HCT116 (cell line): ENCODE results near the gene PNPO. TPM values are rescaled to one million over a fixed set of nuclear protein-coding genes. Genes with fewer than 3 reads are reported as not detected.

Source experiments
- ATAC-seq: fragments of 200-7000 bp; cut with Tn5 transposase; 2 replicates; pipeline ENCODE4 v1.9.1; 2020; ENCODE audit warnings: mild to moderate bottlenecking, moderate library complexity
- BruUV-seq: library from RNA; stranded (reverse); fragments of 400-500 nt; replicated peaks from 2 replicates; lab custom pipeline; 2021; lab: Mats Ljungman, UMichigan
- CTCF ChIA-PET: fragments of 300-600 bp; sonication (Branson Sonifier 250); formaldehyde crosslinking; loops from one replicate; lab custom pipeline; 2021; ENCODE audit warnings: antibody characterized with exemption; lab: Charles Lee
- POLR2A ChIA-PET: fragments of 300-600, 350-600 bp; sonication (Branson Sonifier 250); formaldehyde crosslinking; loops from one replicate; lab custom pipeline; 2021; ENCODE audit warnings: antibody characterized with exemption; lab: Charles Lee
- RAD21 ChIA-PET, 2 experiments: fragments of 300-600 bp; sonication (Branson Sonifier 250); formaldehyde crosslinking; loops; one replicate each; lab custom pipeline; 2023; ENCODE audit warnings: low total read pairs in 2 of 2; ENCODE audit not compliant: uncharacterized antibody in 2 of 2, unreplicated experiment in 2 of 2, low non-redundant PET in 1 of 2; lab: Charles Lee
- DNase-seq: peaks from one replicate; pipeline ENCODE4 v3.0.0-alpha.2; 2010; ENCODE audit warnings: low read depth, low spot score
- H2AFZ ChIP-seq: fragments of 200-600 bp; shearing (Covaris generic), sonication (generic); 2 replicates; pipeline ENCODE4 v1.6.1; 2017; ENCODE audit warnings: low read depth, mixed run types, mixed read lengths, antibody characterized with exemption, low read length; ENCODE audit not compliant: poor library complexity, severe bottlenecking
- H3K27ac ChIP-seq: 2 replicates; pipeline ENCODE4 v1.5.1; 2012; ENCODE audit warnings: low read depth, low read length
- H3K27me3 ChIP-seq: fragments of 200-600 bp; sonication (generic); 2 replicates; pipeline ENCODE4 v1.6.1; 2016; ENCODE audit warnings: mixed run types, low read length, mixed read lengths; ENCODE audit not compliant: insufficient read depth
- H3K36me3 ChIP-seq, 2 experiments: fragments of 200-500 bp in 1 of 2; fragments of 200-600 bp in 1 of 2; sonication (Bioruptor generic) in 1 of 2; sonication (generic) in 1 of 2; 2 replicates each; pipeline versions ENCODE4 v1.5.1 to v1.6.1; 2014 to 2016; ENCODE audit warnings: low read length in 2 of 2, inconsistent platforms in 1 of 2, mixed read lengths in 1 of 2, mixed run types in 1 of 2; ENCODE audit not compliant: insufficient read depth in 2 of 2, control insufficient read depth in 1 of 2
- H3K4me1 ChIP-seq, 2 experiments: fragments of 200-600 bp in 1 of 2; sonication (generic) in 1 of 2; 2 replicates each; pipeline versions ENCODE4 v1.5.1 to v1.6.1; 2012 to 2017; ENCODE audit warnings: low read length in 2 of 2, inconsistent platforms in 1 of 2, mild to moderate bottlenecking in 1 of 2, mixed read lengths in 1 of 2, mixed run types in 1 of 2, moderate library complexity in 1 of 2; ENCODE audit not compliant: insufficient read depth in 2 of 2, control insufficient read depth in 1 of 2
- H3K4me2 ChIP-seq: fragments of 200-600 bp; sonication (generic); 2 replicates; pipeline ENCODE4 v1.6.1; 2017; ENCODE audit warnings: mixed run types, low read length, mixed read lengths
- H3K4me3 ChIP-seq, 2 experiments: fragments of 200-600 bp in 1 of 2; sonication (generic) in 1 of 2; replicated peaks in 1 of 2; 2 replicates each; pipeline ENCODE4 v1.5.1; 2011 to 2016; ENCODE audit warnings: low read length in 2 of 2, control low read depth in 1 of 2, low read depth in 1 of 2, mild to moderate bottlenecking in 1 of 2, mixed read lengths in 1 of 2, mixed run types in 1 of 2
- H3K79me2 ChIP-seq: fragments of 200-600 bp; sonication (generic); 2 replicates; pipeline ENCODE4 v1.6.1; 2017; ENCODE audit warnings: mild to moderate bottlenecking, mixed run types, low read length, moderate library complexity, mixed read lengths; ENCODE audit not compliant: insufficient read depth
- H3K9ac ChIP-seq: fragments of 200-600 bp; sonication (generic); 2 replicates; pipeline ENCODE4 v1.6.1; 2016; ENCODE audit warnings: low read length, mixed read lengths
- H3K9me2 ChIP-seq: fragments of 200-600 bp; sonication (generic), shearing (Covaris generic); 2 replicates; pipeline ENCODE4 v1.6.1; 2017; ENCODE audit warnings: mixed run types, mild to moderate bottlenecking, moderate library complexity; ENCODE audit not compliant: insufficient read depth
- H3K9me3 ChIP-seq, 2 experiments: fragments of 200-500 bp in 1 of 2; fragments of 200-600 bp in 1 of 2; sonication (Bioruptor generic) in 1 of 2; sonication (generic) in 1 of 2; 2 replicates each; pipeline ENCODE4 v1.6.1; 2014 to 2017; ENCODE audit warnings: low read length in 2 of 2, mixed read lengths in 2 of 2, inconsistent platforms in 1 of 2, low read depth in 1 of 2, mild to moderate bottlenecking in 1 of 2, mixed run types in 1 of 2, moderate library complexity in 1 of 2; ENCODE audit not compliant: control insufficient read depth in 1 of 2, insufficient read depth in 1 of 2
- H4K20me1 ChIP-seq: fragments of 200-600 bp; sonication (generic), shearing (Covaris generic); 2 replicates; pipeline ENCODE4 v1.6.1; 2017; ENCODE audit warnings: mixed run types, mild to moderate bottlenecking, moderate library complexity; ENCODE audit not compliant: insufficient read depth
- CBX3 ChIP-seq: IDR thresholded peaks from 2 replicates; pipeline ENCODE4 v1.6.1; 2012; ENCODE audit warnings: low read depth
- ELF1 ChIP-seq: IDR thresholded peaks from 2 replicates; pipeline ENCODE4 v1.6.1; 2012; ENCODE audit warnings: low read depth, borderline replicate concordance
- SP1 ChIP-seq: IDR thresholded peaks from 2 replicates; pipeline ENCODE4 v1.6.1; 2012; ENCODE audit warnings: low read depth
- YY1 ChIP-seq: IDR thresholded peaks from 2 replicates; pipeline ENCODE4 v1.6.1; 2011; ENCODE audit warnings: low read length, low read depth, moderate library complexity, mild to moderate bottlenecking; ENCODE audit not compliant: insufficient replicate concordance; ENCODE audit errors: extremely low read depth
- ZFX ChIP-seq: fragments of 450-650 bp; IDR thresholded peaks from 2 replicates; pipeline ENCODE4 v1.6.1; 2017
- ZNF274 ChIP-seq: fragments of 200-500 bp; sonication (Bioruptor generic); IDR thresholded peaks from 2 replicates; pipeline ENCODE4 v1.6.1; 2014; ENCODE audit warnings: mild to moderate bottlenecking, low read depth, low read length, inconsistent platforms
- intact Hi-C: fragments of 100-400 bp; cut with micrococcal nuclease; formaldehyde crosslinking; loops from 2 replicates; pipeline ENCODE4 v1.10.0; 2022
- total RNA-seq: library from RNA; stranded (reverse); gene quantifications from one replicate; pipeline ENCODE4 v1.2.1, GENCODE V29; 2021; ENCODE audit not compliant: unreplicated experiment
- TF ChIP-seq, protein P1 (sequence below): IDR thresholded peaks from 2 replicates; pipeline ENCODE4 v1.6.1; 2011; ENCODE audit warnings: mild to moderate bottlenecking, low read length, moderate library complexity; ENCODE audit not compliant: insufficient replicate concordance; ENCODE audit errors: extremely low read depth
- TF ChIP-seq, protein P2 (sequence below): IDR thresholded peaks from 2 replicates; pipeline ENCODE4 v1.6.1; 2012; ENCODE audit warnings: low read depth

The PNPO gene
- total RNA-seq, 1 experiment from 2014 or later = 74.9 TPM

DNA sequence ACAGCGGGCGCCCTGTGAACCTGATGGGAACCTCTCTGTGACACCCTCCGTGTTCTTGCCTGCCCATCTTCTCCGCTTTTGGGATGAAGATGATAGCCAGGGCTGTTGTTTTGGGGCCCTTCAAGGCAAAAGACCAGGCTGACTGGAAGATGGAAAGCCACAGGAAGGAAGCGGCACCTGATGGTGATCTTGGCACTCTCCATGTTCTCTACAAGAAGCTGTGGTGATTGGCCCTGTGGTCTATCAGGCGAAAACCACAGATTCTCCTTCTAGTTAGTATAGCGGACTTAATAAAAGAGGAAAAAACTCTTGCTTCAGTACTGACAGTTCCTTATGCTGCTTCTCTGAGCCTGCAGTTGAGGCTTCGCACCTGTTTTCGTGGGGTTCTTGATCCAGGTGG, 40.1 kb downstream of the PNPO start:
- no peak overlapping the region for H3K27ac ChIP-seq
- no peak overlapping the region for H3K4me2 ChIP-seq
- ATAC-seq = no peak
- no TSS peak for BruUV-seq
- intact Hi-C loops = no loop called here
- no peak for TF ChIP-seq ZNF274
- TF ChIP-seq YY1 = no peak
- TF ChIP-seq, protein P1, sequence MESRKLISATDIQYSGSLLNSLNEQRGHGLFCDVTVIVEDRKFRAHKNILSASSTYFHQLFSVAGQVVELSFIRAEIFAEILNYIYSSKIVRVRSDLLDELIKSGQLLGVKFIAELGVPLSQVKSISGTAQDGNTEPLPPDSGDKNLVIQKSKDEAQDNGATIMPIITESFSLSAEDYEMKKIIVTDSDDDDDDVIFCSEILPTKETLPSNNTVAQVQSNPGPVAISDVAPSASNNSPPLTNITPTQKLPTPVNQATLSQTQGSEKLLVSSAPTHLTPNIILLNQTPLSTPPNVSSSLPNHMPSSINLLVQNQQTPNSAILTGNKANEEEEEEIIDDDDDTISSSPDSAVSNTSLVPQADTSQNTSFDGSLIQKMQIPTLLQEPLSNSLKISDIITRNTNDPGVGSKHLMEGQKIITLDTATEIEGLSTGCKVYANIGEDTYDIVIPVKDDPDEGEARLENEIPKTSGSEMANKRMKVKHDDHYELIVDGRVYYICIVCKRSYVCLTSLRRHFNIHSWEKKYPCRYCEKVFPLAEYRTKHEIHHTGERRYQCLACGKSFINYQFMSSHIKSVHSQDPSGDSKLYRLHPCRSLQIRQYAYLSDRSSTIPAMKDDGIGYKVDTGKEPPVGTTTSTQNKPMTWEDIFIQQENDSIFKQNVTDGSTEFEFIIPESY = no peak
- no peak for TF ChIP-seq SP1
- TF ChIP-seq, protein P2, sequence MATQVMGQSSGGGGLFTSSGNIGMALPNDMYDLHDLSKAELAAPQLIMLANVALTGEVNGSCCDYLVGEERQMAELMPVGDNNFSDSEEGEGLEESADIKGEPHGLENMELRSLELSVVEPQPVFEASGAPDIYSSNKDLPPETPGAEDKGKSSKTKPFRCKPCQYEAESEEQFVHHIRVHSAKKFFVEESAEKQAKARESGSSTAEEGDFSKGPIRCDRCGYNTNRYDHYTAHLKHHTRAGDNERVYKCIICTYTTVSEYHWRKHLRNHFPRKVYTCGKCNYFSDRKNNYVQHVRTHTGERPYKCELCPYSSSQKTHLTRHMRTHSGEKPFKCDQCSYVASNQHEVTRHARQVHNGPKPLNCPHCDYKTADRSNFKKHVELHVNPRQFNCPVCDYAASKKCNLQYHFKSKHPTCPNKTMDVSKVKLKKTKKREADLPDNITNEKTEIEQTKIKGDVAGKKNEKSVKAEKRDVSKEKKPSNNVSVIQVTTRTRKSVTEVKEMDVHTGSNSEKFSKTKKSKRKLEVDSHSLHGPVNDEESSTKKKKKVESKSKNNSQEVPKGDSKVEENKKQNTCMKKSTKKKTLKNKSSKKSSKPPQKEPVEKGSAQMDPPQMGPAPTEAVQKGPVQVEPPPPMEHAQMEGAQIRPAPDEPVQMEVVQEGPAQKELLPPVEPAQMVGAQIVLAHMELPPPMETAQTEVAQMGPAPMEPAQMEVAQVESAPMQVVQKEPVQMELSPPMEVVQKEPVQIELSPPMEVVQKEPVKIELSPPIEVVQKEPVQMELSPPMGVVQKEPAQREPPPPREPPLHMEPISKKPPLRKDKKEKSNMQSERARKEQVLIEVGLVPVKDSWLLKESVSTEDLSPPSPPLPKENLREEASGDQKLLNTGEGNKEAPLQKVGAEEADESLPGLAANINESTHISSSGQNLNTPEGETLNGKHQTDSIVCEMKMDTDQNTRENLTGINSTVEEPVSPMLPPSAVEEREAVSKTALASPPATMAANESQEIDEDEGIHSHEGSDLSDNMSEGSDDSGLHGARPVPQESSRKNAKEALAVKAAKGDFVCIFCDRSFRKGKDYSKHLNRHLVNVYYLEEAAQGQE = no peak
- TF ChIP-seq CBX3 = no peak
- TF ChIP-seq ZFX = no peak
- no peak for TF ChIP-seq ELF1
- no peak overlapping the region for H3K9ac ChIP-seq
- ChIA-PET POLR2A (no interaction called here), RAD21 (no interaction called here), CTCF (interaction anchor here (1.7 to 5.5 kb wide), 2 partner anchors 11 to 37 kb away, joined by 4 to 46 read pairs; partner anchors contain the start of gene CDK5RAP3)
- H3K4me1 ChIP-seq = no peaks in the 10 kb centered on the region
- no peaks in the 10 kb centered on the region for H3K9me3 ChIP-seq
- no peaks in the 10 kb centered on the region for H3K79me2 ChIP-seq
- no peaks in the 10 kb centered on the region for H3K27me3 ChIP-seq
- no peaks in the 10 kb centered on the region for H4K20me1 ChIP-seq
- H2AFZ ChIP-seq = no peak overlapping the region
- no peak for DNase-seq
- peaks cover 49% of the 10 kb centered on the region in 2 experiments for H3K36me3 ChIP-seq
- H3K4me3 ChIP-seq = no peak overlapping the region
- no peaks in the 10 kb centered on the region for H3K9me2 ChIP-seq
